HG03520 (cell line): ENCODE measurements around the gene BCO2.
A peak's percentile ranks its signal among the peaks of the same experiment; 100 is the strongest.

Experiments used
- ATAC-seq: cut with Tn5 transposase; IDR thresholded peaks from one replicate; pipeline ENCODE4 v1.9.1; 2021; ENCODE audit warnings: mild to moderate bottlenecking, moderate library complexity; ENCODE audit not compliant: unreplicated experiment

Gene BCO2

DNA sequence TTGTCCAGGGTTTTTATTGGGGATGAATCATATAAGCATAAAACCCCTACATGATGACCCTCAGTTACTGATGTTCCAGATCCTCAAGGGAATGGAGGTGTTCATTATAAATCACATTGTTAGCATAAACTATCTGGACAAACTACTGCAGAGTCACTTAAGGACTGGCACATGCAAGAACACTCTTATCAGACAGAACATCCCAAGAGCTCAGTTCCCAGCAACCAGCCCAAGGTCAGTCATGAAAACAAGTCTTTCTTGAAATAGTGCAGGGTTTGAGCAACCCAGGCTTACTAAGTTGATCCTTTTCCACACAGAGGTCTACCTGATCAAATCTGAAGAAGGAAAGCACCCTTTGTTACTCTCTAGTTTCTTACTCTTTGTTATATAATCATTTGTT is 37.4 kb downstream of the BCO2 start:
- ATAC-seq = no peak

DNA sequence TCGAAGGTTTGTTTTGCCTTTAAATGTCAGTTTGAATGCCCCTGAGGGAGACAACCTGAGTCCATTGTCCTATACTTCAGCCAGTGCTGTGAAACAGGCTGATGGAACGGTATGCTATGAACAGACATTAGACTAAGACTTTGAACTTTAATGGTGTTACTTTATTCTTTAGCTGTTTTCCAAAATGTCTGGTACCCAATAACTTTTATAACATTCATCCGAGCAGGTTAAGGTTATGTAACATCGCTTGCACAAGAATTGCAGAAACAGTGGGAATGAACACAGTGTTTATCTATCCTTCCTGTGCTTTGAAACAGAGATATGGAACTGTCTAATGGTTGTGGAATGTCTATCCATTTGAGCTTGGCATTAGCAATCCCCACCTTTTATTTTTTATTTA is 38.4 kb downstream of the BCO2 start:
- ATAC-seq = no peak

DNA sequence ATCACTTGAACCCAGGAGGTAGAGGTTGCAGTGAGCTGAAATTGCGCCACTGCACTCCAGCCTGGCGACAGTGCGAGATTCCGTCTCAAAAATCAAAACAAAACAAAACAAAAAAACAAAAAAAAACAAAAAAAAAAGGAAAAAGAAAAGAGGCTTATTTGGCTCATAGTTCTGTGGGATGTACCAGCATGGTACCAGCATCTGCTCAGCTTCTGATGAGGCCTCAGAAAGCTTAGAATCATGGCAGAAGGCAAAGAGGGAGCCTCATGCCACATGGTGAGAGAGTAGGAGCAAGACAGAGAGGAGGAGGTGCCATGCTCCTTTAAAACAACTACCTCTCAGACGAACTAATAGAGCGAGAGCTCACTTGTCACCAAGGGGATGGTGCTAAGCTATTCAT is 40.3 kb downstream of the BCO2 start:
- ATAC-seq = no peak

DNA sequence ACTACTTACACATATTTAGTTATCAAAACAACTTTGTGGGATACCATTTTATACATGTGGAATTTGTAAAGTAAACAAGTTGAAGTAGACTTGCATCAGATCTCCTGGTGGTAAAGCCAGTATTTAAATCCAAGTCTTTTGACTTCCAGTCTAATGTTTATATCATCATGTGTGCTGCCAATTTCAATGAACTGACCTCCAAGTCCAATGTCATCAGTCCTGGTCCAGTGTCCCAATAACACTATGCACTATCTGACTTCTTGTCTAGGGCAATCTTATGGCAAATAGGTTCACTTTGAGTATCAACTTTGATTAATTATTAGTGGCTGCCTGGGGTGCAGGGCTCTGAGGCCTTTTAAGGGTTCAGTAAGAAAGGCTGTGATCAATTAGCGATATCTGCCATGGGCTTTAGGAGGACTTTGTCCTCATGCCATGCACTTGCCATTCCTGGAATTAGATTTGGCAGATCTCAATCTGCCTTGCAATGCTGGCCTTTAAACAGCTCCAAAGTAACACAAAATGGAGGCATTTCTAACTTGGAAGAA is 41.3 kb downstream of the BCO2 start:
- no peak for ATAC-seq

DNA sequence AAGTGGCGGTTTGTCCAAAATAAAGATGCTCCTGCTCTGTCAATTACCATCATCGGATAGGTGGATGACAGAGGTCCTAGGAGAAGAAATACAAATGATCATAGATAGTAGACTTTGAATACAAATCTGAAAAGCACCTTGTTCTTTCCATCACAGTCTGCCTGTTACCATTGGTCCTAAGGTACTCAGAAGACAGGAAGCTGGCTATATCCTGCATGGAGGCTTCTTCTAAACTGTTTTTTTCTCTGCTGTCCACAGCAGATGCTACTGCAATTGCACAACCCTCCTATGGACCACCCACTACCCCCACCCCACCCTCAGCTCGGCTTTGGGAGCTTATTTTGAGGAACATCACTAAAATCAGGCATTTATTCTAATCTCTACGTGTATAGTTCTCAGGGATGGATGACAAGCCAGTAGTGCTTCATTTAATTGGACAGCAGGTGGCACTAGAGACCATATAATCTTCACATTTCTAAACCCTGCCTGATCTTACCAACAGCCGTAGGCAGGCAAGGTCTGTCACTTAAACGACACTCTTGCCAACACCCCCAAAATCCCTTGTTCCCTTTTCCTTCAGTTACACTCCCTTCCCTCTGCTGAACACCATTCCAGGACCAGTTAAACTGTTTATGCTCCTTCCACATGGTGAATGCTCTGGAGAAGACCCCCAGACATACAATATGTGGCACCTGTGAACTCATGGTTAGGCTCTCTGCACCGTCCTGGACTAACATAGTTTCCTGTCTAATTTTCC is 44.3 kb downstream of the BCO2 start:
- ATAC-seq = peak; percentile 93

DNA sequence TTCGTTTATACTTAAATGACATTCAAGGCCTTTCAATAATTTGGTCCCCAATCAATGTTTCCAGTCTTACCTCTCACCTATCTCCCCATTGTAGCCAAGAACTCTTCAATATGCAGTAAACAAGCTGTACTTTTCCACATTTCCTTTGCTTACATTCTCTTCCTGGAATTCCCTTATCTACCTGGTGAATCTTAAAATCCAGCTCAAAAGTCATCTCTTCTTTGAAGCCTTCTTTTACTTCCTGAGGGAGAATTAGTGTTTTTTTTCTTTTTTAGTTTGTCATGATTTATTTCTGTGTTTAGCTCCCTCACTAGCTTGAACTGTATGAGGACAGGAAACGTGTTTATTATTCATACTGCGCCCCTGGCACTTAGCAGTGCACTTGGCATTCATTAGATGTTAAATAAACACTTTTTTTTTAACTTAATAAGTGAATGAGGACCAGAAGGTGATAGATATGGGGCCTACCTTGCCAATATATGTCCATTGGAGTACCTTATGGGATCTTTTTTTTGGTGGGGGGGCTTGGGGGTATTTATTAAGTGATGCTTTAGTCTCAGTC is 46.0 kb downstream of the BCO2 start:
- ATAC-seq = no peak

DNA sequence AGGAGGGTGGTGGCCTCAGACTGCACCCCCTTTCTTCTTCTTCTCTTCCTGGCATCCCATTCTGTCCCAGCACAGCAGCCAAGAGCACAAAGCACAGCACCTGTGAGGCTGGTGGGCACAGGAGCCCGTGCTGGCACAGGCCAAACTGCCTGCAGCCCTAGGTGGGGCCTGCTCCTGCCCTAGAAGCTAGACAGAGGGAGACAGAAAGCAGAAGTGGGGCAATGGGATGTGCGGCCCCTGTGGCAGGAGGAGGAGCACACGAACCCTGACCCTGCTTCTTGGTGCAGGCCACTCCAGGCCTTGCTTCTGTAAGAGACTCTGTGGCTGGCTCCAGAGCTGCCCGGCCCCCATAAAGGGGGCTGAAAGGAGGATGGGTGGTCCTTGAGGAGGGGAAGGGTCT is 47.0 kb downstream of the BCO2 start:
- ATAC-seq = no peak

DNA sequence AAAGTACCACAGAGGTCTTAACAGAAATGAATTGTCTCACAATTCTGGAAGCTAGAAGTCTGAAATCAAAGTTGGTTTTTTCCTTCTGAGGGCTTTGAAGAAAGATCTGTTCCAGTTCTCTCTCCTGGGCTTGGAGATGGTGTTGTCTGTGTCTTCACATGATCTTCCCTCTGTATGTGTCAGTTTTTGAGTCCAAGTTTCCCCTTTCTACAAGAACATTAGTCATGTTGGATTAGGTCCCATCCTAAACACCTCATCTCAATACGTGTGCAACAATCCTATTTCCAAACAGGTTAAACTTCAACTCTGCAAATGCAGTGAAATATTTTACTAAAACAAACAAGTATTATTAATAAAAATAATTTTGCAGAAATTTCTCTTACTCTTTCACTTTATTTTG is 47.8 kb downstream of the BCO2 start:
- no peak for ATAC-seq

DNA sequence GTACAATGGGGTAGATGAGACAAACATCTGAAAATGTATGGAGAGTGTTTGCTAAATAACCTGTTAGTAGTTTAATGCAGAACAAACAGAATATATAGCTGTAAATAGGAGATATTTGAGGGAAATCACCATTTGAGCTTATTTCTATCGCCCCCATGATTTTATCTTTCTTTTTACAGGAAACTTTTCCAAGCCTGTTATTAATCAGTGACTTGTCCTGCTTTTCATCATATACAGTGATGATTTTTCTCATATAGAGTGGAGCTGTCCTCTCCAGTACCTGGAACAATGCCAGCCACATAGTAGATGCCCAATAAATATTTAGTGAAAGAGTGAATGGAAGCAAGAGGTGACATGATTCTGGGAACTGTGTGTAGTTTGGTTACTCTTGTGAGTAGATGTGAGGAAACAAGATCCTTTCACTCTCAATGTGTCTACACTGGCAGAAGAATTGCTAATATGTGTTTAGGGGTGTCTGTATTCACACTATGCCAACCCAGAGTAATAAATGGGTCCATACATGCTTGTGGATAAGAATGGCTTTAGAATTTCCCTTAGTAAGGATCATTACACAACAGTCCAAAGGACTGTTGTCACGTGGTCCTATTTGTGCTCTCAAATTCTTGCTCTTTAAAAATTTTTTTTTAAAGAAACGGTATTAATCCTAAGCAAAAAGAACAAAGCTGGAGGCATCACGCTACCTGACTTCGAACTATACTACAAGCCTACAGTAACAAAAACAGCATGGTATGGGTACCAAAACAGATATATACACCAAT is 48.6 kb downstream of the BCO2 start:
- no peak for ATAC-seq

DNA sequence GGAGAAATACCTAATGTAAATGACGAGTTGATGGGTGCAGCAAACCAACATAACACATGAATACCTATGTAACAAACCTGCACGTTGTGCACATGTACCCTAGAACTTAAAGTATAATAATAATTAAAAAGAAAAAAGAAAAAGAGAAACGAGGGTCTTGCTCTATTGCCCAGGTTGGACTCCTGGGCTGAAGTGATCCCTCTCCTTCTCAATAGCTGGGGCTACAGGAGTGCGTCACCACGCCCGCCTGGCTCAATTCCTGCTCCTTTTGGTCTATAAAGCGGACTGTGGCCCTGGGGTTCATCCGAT is 50.4 kb downstream of the BCO2 start:
- ATAC-seq = no peak

DNA sequence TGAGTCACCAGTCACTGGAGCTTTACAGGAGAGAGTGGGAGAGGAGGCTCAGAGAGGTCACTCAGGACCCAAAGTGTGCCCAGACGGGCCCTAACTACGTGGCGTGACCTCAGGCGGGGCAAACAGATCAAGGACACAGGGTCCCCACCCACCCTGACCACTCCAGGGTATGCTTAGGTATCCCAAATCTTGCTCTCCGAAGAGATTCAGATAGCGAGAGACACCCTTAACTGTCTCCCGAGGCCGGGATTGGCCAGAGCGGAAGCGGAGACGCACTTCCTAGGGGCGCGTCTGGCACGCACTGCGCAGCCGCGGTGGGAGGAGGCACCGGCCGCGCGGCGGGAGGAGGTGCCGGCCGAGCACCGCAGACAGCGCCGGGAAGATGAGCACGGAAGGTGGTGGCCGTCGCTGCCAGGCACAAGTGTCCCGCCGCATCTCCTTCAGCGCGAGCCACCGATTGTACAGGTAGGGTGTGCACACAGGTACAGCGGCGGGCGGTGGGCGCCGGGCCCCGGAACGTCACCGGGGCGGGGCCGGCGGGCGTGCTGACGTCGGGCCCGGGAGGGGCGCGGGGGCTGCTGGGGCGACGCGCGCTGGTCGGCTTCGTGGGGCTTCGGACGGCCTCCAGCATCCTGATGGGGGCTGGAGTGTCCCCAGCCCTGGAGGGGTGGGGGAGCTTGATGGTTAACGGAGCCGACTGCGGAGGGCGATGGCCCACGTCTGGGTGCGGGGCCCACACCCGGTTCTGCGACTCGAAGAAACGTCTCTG is 50.9 kb downstream of the BCO2 start, which contains the start of gene PTS:
Gene PTS (plus strand): TSS at position 367 of the 769 bp plus-strand sequence. CDS start 16 bp downstream, at position 383.
- ATAC-seq = peak; percentile 94

DNA sequence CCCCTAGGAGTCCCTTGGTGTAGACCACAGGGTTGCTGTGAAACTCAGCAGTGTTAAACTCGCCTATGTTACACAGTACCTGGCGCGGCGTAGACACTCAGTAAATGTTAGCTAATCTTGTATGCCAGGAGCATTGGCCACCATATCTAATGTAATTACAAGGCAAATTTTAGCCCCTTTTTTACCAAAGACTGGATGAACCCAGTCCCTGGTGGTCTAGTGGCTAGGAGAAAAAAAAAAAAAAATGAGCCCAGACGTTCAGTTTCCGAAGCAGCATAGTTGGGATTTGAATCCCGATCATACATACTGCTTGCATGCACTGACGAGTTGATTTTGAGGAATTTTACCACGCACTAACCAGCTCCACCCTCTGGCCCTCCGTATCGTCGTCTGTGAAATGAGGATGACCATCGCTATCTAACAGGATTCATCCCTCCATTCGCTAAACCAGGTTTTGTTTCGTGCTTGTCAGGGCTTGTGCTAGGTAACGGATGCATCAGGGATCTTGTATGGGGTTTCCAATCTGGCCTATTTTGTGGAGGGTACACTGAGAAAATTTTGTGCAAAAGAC is 51.6 kb downstream of the BCO2 start:
- ATAC-seq = peak; percentile 43

DNA sequence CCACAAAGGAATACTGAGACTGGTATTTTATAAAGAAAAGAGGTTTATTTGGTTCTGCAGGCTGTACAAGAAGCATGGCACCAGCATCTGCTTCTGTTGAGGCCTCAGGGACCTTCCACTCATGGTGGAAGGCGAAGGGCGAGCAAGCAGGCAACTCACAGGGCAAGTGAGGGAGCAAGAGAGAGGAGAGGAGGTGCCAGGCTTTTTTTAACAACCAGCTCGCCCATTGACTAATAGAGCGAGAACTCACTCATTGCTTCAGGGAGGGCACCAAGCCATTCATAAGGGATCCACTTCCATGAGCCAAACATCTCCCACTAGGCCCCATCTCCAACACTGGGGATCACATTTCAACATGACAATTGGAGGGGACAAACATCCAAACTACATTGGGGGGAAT is 52.2 kb downstream of the BCO2 start:
- no peak for ATAC-seq

DNA sequence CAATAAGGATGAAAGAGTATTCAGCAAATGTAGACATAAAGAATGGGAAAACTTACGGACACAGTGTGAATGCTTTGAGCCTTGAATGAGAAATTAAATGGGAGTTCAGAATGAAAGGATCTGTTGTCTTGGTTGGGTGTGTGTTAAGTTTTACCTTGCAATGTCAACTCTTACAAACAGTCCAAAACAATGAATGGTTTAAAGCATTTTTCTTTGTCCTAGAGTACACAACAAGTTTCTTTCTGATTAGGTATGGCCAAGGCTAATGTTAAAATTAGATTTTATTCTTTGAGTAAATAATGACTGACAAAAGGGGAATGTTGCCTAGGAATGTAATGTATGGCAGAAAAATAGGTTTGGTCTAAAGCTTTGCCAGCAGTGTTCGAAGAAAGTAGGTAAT is 53.4 kb downstream of the BCO2 start:
- ATAC-seq = no peak

DNA sequence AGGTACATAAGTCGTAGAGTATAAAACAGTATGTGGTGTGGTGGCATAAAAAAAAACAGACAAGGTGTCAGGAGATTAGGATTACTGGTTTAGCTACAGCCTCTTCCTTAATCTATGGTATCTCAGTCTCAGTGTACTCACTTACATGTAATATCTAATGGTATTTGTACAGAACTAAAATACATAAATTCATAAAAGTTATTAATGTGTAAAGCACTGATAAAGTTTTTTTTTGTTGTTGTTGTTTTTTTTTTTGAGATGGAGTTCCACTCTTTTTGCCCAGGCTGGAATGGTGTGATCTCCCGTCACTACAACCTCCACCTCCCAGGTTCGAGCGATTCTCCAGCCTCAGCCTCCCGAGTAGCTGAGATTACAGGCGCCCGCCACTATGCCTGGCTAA is 53.8 kb downstream of the BCO2 start:
- ATAC-seq = no peak

DNA sequence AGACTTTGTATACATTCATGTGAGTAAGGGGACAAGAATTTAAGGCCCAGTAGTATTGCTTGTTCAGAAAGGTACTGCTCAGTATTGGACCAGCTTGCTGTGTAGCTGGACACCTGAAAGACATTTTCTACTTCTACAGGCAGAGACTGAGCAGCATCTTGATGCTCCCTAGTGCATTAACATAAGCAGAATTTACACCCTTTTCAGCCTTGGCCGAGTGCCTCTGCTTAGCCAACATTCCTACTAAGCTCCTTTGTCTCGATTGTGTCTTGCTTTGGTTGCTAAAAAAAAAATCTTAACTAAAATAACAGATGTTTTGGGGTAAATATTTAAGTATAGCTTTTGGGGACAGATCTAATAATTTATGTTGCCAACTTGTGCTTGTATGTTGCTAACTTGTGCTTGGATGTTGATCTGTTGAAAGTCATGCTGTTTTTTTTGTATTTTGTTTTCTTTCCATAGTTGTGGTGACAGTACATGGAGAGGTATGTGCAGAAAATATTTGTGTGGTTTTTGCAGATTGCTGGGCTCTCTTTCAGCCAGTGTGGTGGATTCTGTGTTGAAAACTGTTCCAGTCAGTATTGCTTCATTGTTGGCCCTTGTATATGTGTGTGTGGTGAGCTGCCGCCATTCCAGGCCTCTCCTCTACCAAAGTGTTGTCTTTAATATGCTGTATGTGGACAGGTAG is 54.6 kb downstream of the BCO2 start:
- ATAC-seq = no peak

DNA sequence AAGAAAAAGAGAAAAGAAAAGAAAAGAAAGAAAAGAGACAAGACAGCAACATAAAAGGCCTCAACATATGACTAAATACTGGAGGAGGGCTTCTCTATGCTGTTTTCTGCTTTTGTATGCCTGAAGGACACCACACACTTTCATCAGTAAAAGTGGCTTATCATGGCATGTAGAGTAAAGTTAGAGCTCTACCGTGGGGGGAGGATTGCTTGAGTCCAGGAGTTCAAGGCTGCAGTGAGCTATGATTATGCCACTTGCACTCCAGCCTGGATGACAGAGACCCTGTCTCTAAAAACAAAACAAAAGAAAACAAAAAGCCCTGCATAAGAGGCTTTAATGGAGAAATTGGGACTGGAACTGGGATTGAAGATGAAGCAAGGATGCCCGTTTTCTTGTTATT is 56.6 kb downstream of the BCO2 start:
- no peak for ATAC-seq

DNA sequence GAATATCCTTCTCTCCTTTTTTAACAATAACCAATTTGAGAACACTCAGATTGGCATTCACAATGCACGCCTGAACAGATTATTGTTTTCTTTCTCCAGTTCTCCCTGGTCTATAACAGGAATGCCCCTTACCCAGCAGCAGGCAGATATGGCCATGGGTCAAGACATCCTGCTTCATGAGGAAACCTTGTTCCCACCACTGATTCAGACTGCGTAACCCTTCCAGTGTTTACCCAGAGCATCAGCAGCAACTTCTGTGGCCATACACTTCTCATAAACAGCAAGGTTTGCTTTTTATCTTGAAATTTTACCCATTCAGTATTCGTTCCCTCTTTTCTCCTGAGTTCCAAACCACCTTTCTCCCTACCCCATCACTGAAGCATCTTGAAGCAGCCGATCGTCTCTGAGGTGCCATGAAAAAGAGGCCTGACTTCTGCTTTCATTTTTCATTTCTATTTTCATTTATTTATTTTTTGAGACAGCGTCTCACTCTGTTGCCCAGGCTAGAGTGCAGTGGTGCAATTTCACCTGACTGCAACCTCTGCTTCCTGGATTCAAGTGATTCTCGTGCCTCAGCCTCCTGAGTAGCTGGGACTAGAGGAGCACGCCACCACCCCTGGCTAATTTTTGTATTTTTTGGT is 60.6 kb downstream of the BCO2 start:
- ATAC-seq = no peak

DNA sequence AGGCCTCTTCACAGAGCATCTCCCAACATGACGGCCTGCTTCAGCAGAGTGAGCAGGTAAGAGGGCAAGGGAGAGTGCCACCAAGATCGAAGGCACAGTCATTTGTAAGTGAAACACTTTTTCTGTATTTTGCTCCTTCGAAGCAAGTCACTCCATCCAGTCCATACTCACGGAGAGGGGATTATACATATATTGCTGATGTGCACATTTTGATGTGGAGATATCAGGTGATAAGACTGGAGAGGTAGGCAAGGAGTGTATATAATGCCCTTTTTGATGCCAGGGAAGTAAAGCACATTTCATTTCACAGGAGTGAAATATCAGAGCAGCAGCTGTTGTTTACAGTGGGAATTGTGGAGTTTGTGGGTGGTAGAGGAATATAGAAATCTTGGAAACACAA is 62.1 kb downstream of the BCO2 start:
- ATAC-seq = no peak

DNA sequence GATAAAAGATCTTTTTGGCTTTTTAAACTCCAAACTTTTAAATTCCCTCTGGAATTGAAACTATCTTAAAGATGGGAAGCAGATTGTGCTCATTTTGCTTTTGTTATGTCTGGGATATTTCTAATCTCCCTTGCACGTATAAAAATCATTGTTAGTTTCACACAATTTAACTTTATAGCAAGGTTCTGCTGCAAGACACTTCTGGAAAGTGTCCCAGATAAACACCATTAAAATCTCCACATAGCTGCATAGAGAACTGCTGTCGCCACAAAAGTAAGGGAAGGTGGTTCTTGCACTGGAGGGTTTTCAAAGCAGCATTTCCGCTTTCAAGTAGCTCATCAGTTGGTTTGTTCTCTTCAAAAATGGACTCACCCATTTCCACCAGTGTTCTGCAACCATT is 62.7 kb downstream of the BCO2 start:
- ATAC-seq = no peak
